GM21528 (cell line): ENCODE measurements around the gene ZNF100.
"Not testable (repeated sequence)": the region's sequence is repeated elsewhere in the genome, so short reads cannot be mapped to it uniquely, and the experiment has no call there.

ENCODE experiments used
- ATAC-seq: cut with Tn5 transposase; IDR thresholded peaks from one replicate; pipeline ENCODE4 v1.9.1; 2021; ENCODE audit warnings: mild to moderate bottlenecking, moderate library complexity; ENCODE audit not compliant: unreplicated experiment, low FRiP score

Gene ZNF100

GRCh38 chr19:21705393-21705792 is 62.0 kb downstream of the ZNF100 start:
- no peak for ATAC-seq

GRCh38 chr19:21704320-21704719 is 63.1 kb downstream of the ZNF100 start:
- no peak for ATAC-seq

- no peak for ATAC-seq
These were observed 68.2 kb downstream of the ZNF100 start for GRCh38 chr19:21699197-21699596.

GRCh38 chr19:21698215-21698614 is 69.2 kb downstream of the ZNF100 start:
- ATAC-seq: no peak

- no peak for ATAC-seq
These were observed 69.7 kb downstream of the ZNF100 start for GRCh38 chr19:21697698-21698097.

- no peak for ATAC-seq
These were observed 73.0 kb downstream of the ZNF100 start for GRCh38 chr19:21694171-21694906.

- no peak for ATAC-seq
These were observed 74.0 kb downstream of the ZNF100 start for GRCh38 chr19:21693399-21693798.

GRCh38 chr19:21691661-21692060 is 75.7 kb downstream of the ZNF100 start:
- no peak for ATAC-seq

- ATAC-seq: no peak
These were observed 78.9 kb downstream of the ZNF100 start for GRCh38 chr19:21688464-21688863.

GRCh38 chr19:21680671-21681070 is 86.7 kb downstream of the ZNF100 start:
- ATAC-seq: no peak

GRCh38 chr19:21680026-21680425 is 87.4 kb downstream of the ZNF100 start:
- no peak for ATAC-seq

- ATAC-seq: no peak
These were observed 89.5 kb downstream of the ZNF100 start for GRCh38 chr19:21677696-21678418.

GRCh38 chr19:21674454-21674853 is 92.9 kb downstream of the ZNF100 start:
- ATAC-seq: no peak

- not testable (repeated sequence) for ATAC-seq
These were observed 93.9 kb downstream of the ZNF100 start for GRCh38 chr19:21673479-21673878.
